Neural progenitor cell (in vitro differentiated cells): Measurements from ENCODE around the gene SEL1L3.

Source experiments
- CTCF ChIP-seq: fragments of 200-600 bp; sonication (generic); IDR thresholded peaks from 2 replicates; pipeline ENCODE4 v1.5.1; 2017; ENCODE audit warnings: antibody characterized with exemption, mild to moderate bottlenecking
- EZH2 ChIP-seq: fragments of 200-600 bp; sonication (generic); IDR thresholded peaks from 2 replicates; pipeline ENCODE4 v1.6.1; 2017; ENCODE audit warnings: antibody characterized with exemption, mild to moderate bottlenecking, moderate library complexity

DNA sequence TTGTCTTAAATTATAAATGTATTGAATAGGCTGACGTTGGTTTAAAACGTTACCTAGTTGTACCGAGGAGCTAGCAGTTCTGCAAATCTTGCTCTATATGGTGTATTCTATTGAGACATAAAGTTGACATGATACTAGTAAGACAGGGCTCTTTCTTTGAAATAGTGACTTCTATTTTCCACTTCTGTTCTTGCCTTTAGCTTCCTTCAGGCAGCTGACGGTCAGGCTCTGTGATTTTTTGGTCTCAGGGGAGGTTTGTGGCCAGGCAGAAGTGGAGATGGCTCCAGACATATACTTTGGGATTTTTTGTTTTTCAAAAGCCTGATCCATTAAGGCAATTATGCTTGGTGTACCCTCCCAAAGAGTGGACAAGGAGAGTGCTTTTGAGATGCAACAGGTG, 111.9 kb downstream of the SEL1L3 start:
- TF ChIP-seq CTCF (no peak), EZH2 (no peak)
